Right forelimb (tissue), 1 donor: ENCODE data around the gene TBKBP1.

Source experiments
- DNase-seq: peaks from one replicate; pipeline ENCODE4 v3.0.0-alpha.2; 2018

TBKBP1 gene

GRCh38 chr17:47714773-47715396 lies 20.9 kb downstream of the TBKBP1 start:
- no peak for DNase-seq

- no peak for DNase-seq
Observed at GRCh38 chr17:47715669-47716325, 21.8 kb downstream of the TBKBP1 start.

- DNase-seq: no peak
Observed at GRCh38 chr17:47716375-47716774, 22.4 kb downstream of the TBKBP1 start.

- no peak for DNase-seq
Observed at GRCh38 chr17:47717261-47717697, 23.3 kb downstream of the TBKBP1 start.

- DNase-seq: no peak
Observed at GRCh38 chr17:47717979-47718621, 24.1 kb downstream of the TBKBP1 start.

- DNase-seq: no peak
Observed at GRCh38 chr17:47718634-47719405, 24.9 kb downstream of the TBKBP1 start.

- no peak for DNase-seq
Observed at GRCh38 chr17:47719411-47720152, 25.6 kb downstream of the TBKBP1 start.

GRCh38 chr17:47720196-47720595 lies 26.2 kb downstream of the TBKBP1 start:
- DNase-seq: no peak

- no peak for DNase-seq
Observed at GRCh38 chr17:47720754-47721533, 27.0 kb downstream of the TBKBP1 start.

GRCh38 chr17:47721725-47722124 lies 27.8 kb downstream of the TBKBP1 start:
- DNase-seq: no peak

GRCh38 chr17:47724705-47725104 lies 30.7 kb downstream of the TBKBP1 start:
- no peak for DNase-seq

- DNase-seq: no peak
Observed at GRCh38 chr17:47725446-47726111, 31.6 kb downstream of the TBKBP1 start.

GRCh38 chr17:47726796-47727703 lies 33.1 kb downstream of the TBKBP1 start:
- peak; percentile 28 for DNase-seq

GRCh38 chr17:47727704-47728036 lies 33.7 kb downstream of the TBKBP1 start:
- DNase-seq: peak; percentile 17

- DNase-seq: peak; percentile 32
Observed at GRCh38 chr17:47728214-47728877, 34.4 kb downstream of the TBKBP1 start.

GRCh38 chr17:47729476-47729875 lies 35.5 kb downstream of the TBKBP1 start:
- no peak for DNase-seq

GRCh38 chr17:47730681-47731080 lies 36.7 kb downstream of the TBKBP1 start:
- DNase-seq: peak; percentile 24

GRCh38 chr17:47731396-47731795 lies 37.4 kb downstream of the TBKBP1 start:
- DNase-seq: peak; percentile 24

- DNase-seq: peak; percentile 23
Observed at GRCh38 chr17:47732399-47733046, 38.6 kb downstream of the TBKBP1 start.
